ENCODE measurements around the gene CPNE5.

DNA sequence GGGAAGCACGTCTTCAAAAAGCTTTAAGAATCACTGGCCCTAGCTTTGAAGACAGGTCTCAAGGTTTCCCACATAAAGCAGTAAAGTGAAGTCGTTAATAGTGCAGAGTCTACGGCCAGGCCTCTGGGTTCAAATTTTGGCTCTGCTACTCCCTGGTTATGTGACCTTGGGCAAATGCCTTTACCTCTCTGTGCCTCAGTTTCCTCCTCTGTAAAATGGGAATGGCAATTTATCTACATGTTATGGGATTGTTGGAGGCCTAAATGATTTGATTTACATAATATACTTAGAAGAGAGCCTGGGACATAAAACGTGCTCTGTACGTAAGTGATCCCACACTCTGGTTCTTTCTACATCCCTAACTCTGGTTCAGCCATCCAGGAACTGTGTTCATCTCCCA is 32.1 kb downstream of the CPNE5 start:
- TF ChIP-seq, protein P1, sequence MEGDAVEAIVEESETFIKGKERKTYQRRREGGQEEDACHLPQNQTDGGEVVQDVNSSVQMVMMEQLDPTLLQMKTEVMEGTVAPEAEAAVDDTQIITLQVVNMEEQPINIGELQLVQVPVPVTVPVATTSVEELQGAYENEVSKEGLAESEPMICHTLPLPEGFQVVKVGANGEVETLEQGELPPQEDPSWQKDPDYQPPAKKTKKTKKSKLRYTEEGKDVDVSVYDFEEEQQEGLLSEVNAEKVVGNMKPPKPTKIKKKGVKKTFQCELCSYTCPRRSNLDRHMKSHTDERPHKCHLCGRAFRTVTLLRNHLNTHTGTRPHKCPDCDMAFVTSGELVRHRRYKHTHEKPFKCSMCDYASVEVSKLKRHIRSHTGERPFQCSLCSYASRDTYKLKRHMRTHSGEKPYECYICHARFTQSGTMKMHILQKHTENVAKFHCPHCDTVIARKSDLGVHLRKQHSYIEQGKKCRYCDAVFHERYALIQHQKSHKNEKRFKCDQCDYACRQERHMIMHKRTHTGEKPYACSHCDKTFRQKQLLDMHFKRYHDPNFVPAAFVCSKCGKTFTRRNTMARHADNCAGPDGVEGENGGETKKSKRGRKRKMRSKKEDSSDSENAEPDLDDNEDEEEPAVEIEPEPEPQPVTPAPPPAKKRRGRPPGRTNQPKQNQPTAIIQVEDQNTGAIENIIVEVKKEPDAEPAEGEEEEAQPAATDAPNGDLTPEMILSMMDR (IDR thresholded peaks at IDR 0.05): no peak
- no peak for TF ChIP-seq POLR2A (IDR thresholded peaks at IDR 0.05)

Data from thyroid gland (tissue), 4 donors.